Astrocyte of the spinal cord (primary cell): ENCODE results near the gene CCR5.
"Not testable (repeated sequence)": the region's sequence is repeated elsewhere in the genome, so short reads cannot be mapped to it uniquely, and the experiment has no call there.

Source experiments
- DNase-seq: peaks from one replicate; pipeline ENCODE4 v3.0.0; 2011; ENCODE audit warnings: low read depth, low spot score
- H3K4me3 ChIP-seq: 2 replicates; pipeline ENCODE4 v1.5.1; 2011; ENCODE audit warnings: low read depth, mild to moderate bottlenecking, low read length, moderate library complexity
- CTCF ChIP-seq: IDR thresholded peaks from 2 replicates; pipeline ENCODE4 v1.5.1; 2012; ENCODE audit warnings: low read depth, mild to moderate bottlenecking, low read length, inconsistent platforms
- in situ Hi-C: cut with HindIII; loops from 2 replicates; pipeline ENCODE4 v1.10.0; 2017; ENCODE audit warnings: low sequenced_read_pairs

Gene CCR5

GRCh38 chr3:46389306-46389705, 18.6 kb downstream of the CCR5 start:
- no peak for TF ChIP-seq CTCF
- in situ Hi-C loops = no loop called here
- no peak overlapping the region for H3K4me3 ChIP-seq
- no peak for DNase-seq

GRCh38 chr3:46391526-46391925, 20.8 kb downstream of the CCR5 start:
- DNase-seq, in situ Hi-C loops: not testable (repeated sequence)

GRCh38 chr3:46393011-46393410, 22.3 kb downstream of the CCR5 start:
- no peak overlapping the region for H3K4me3 ChIP-seq
- in situ Hi-C loops = no loop called here
- no peak for TF ChIP-seq CTCF
- DNase-seq = no peak

More at GRCh38 chr3:46391526-46391925, 20.8 kb downstream of the CCR5 start:
- not testable (repeated sequence) for H3K4me3 ChIP-seq

DNA sequence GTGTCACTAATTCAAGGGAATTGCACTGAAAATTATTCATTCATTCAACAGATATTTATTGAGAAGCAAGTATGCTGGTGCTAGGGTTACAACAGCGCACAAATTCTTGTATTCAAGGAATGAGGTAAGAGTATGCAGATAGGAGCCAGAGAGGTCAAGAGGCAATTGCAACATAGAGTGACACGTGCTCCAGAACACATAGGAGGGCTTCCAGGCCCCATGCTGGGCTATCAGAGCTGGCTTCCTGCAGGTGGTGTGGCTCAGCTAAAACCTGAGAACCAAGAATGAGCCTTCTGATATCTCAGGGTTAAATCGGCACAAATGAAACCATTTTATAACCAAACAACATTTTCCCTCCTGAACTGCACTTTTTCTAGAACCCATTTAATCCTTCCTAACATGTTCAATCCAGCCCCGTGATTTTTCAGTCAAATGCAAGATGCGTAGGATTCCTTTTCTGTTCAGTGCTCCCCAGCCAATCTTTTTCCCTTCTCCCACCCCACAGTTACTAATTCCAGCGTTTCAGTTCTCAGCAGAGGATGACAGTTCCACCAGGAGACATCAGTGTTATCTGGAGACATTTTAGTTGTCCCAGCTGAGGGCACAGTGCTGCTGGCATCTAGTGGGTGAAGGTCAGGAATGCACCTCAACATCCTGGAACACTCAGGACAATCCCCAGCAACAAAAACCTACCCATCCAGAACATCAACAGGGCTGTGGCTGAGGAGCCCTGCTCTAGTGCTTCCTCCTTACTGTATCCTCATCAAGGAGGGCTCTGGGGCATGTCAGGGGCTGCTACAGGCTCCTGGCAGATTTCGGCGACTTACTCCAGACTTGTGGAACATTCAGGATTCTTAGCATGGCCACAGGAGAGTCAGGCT, 23.0 kb downstream of the CCR5 start:
- no peak for DNase-seq
- no peak for TF ChIP-seq CTCF
- in situ Hi-C loops = no loop called here
- no peak overlapping the region for H3K4me3 ChIP-seq

GRCh38 chr3:46395210-46395661, 24.5 kb downstream of the CCR5 start:
- no peak for DNase-seq
- in situ Hi-C loops = no loop called here
- H3K4me3 ChIP-seq = no peak overlapping the region
- no peak for TF ChIP-seq CTCF

DNA sequence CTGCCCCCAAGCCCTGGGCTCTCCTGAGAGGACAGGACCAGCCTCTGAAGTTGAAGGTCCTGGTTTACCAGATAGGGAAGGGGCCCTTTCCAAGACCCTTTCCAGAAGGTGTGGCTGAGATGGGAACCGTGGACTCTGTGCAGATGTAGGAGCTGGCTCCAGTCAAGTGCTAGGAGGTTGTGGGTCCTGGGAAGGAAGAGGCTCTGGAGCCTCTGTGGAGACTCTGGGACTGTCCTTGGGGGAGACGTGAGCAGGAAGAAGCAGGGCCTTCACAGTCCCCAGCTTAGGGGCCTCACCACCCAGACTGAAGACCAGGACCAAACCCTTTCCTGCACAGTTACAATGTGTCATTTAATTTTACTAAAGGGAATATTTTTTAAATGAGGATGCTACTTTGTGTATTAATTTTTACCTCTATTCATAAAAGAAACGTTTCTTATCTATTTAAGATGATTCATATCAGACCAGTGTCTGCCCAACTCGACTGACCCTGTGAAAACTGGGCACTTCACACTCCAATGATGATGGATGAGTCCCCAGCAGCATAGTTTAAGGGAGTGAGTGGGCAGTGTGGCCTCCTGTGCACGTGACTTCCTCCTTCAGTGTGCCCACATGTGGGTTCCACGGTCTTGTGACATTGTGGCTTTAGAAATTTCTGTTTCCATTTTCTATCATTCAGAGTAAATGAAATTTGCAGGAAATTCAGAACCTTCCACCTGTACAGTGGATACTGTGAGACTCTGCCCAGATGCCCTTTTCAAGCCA, 25.2 kb downstream of the CCR5 start:
- no peak for TF ChIP-seq CTCF
- in situ Hi-C loops = no loop called here
- H3K4me3 ChIP-seq = no peak overlapping the region
- DNase-seq = no peak

DNA sequence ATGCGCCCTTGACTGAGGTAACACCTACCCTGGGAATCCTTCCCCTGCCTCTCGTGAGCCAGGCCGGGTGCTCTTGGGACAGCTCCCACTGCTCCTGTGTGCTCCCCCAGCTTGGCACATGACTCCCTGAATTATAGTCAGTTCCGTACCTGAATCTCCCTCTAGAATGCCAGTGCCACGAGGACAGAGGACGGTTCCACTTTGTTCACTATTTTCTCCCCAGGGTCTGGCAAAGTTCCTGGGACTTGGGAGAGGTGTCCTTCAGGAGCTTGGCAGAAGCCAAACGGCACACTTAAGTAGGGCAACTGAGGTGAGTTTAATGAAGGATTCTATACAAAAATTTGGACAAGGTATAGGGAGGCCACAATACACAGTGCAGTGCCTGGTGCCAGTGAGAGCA, 26.4 kb downstream of the CCR5 start:
- DNase-seq = no peak
- no peak for TF ChIP-seq CTCF
- in situ Hi-C loops = no loop called here
- H3K4me3 ChIP-seq = no peak overlapping the region
